NT2/D1 (cell line): ENCODE data around the gene VWA3A.

Experiments used
- YY1 ChIP-seq: IDR thresholded peaks from 2 replicates; pipeline ENCODE4 v1.6.1; 2011; ENCODE audit not compliant: insufficient read length, insufficient read depth
- ZNF274 ChIP-seq: IDR thresholded peaks from 2 replicates; pipeline ENCODE4 v1.6.1; 2011; ENCODE audit warnings: mild to moderate bottlenecking, low read depth, low read length

DNA sequence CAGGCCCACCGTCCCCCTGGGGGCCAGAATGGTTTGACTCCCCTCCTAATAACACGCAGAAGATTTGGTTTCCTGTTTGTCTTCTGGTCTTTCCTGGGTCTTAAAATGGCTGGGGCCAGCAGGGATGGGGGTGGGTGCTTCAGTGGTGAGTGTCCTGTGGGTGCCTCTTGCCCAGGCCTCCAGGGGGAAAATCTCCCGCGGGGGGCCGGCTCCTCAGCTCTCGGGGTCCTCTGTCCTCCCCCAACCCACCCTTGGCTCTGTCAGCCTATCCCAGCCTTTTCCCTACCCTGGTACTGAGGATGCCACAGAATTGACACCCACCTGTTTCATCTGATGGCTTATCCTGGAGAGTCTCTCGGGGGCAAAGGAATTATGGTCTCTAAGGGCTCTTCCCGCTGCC lies 46.1 kb downstream of the VWA3A start:
- TF ChIP-seq ZNF274 (no peak), YY1 (no peak)
